Thoracic aorta (tissue), 2 donors: ENCODE results near the gene PDPN. TPM values are rescaled to one million over a fixed set of nuclear protein-coding genes. Genes with fewer than 3 reads are reported as not detected.

ENCODE experiments used
- ATAC-seq: fragments of 150-250 bp; one replicate; pipeline ENCODE4 v1.8.0; 2017; ENCODE audit warnings: low read depth; ENCODE audit not compliant: insufficient number of reproducible peaks, low FRiP score
- DNase-seq: peaks from one replicate; pipeline ENCODE4 v3.0.0-alpha.2; 2020; ENCODE audit warnings: low spot score
- H3K27ac ChIP-seq, 2 donors: fragments of 200-600 bp; sonication (generic); 1 replicate in 1 of 2; 2 replicates in 1 of 2; pipeline ENCODE4 v1.5.1; 2016; ENCODE audit warnings: mild to moderate bottlenecking in 2 of 2, moderate library complexity in 2 of 2
- H3K27me3 ChIP-seq: fragments of 200-600 bp; sonication (generic); replicated peaks from 2 replicates; pipeline ENCODE4 v1.6.0; 2016; ENCODE audit warnings: mild to moderate bottlenecking; ENCODE audit not compliant: insufficient read depth
- H3K36me3 ChIP-seq: fragments of 200-600 bp; sonication (generic); one replicate; pipeline ENCODE4 v1.5.1; 2016
- H3K4me1 ChIP-seq, 2 donors: fragments of 200-600 bp; sonication (generic); 1 replicate in 1 of 2; 2 replicates in 1 of 2; pipeline versions ENCODE4 v1.5.1 to v1.6.0; 2016; ENCODE audit warnings: low read depth in 2 of 2, mild to moderate bottlenecking in 1 of 2; ENCODE audit not compliant: control insufficient read depth in 1 of 2
- H3K4me3 ChIP-seq: fragments of 200-600 bp; sonication (generic); 2 replicates; pipeline ENCODE4 v1.5.1; 2016; ENCODE audit warnings: mild to moderate bottlenecking
- H3K9me3 ChIP-seq: fragments of 200-600 bp; sonication (generic); 2 replicates; pipeline ENCODE4 v1.5.1; 2016
- CTCF ChIP-seq: fragments of 200-600 bp; sonication (generic); IDR thresholded peaks from one replicate; pipeline ENCODE4 v1.5.1; 2019; ENCODE audit warnings: antibody characterized with exemption
- total RNA-seq, 2 donors: library from RNA; depleted of rRNA; stranded (reverse); fragments of >200 nt; gene quantifications; one replicate each; pipeline versions ENCODE4 v1.1.0 to v1.2.3, GENCODE V29; 2016

The PDPN gene
- total RNA-seq, 2 donors from 2014 or later = 13.8 to 20.7 TPM

DNA sequence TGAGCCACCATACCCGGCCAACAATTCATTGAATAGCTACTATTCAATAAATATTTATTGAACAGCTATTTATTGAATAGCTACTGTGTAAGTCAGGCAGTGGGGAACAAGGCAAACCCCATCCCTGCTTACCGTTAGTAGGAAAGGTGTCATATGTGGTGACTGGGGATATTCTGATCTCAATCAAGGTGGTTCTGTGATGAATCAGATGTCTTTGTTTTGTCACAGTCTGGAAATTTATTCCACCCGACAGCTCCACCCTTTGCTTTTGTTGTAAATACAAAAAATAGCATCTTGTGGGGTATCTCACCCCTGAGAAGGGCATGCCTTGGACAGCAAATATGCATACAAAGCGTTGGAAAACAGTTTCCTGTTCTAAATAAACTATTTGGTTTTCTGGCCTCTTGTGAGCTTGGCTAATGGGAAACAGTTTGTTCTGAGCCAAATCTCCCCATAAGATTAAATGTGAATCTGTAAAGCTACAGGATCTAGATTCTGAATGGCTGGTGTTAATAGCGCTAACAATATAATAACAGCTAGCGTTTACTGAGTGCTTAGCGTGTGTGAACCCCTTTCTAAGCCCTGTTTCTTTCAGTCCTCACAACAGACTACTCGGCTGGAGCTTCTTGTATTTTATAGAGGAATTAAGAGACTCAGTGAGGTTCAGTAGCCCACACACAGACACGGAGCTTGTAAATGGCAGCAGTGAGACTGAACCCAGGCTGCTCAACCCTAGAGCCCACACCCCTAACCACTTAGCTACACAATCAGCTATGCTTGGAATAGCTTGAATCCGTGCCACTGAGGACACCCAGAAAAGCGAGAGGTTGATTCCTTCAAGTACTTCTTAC, 5.5 kb downstream of the PDPN start:
- Histone ChIP-seq H3K9me3 (no peaks in the 10 kb centered on the region), H3K27me3 (no peaks in the 10 kb centered on the region), H3K36me3 (no peaks in the 10 kb centered on the region), H3K4me1 (peaks cover 0 to 7% of the 10 kb centered on the region in 2 donors), H3K4me3 (no peak overlapping the region), H3K27ac (no peak overlapping the region)
- no peak for ATAC-seq
- TF ChIP-seq CTCF = no peak
- DNase-seq = no peak

DNA sequence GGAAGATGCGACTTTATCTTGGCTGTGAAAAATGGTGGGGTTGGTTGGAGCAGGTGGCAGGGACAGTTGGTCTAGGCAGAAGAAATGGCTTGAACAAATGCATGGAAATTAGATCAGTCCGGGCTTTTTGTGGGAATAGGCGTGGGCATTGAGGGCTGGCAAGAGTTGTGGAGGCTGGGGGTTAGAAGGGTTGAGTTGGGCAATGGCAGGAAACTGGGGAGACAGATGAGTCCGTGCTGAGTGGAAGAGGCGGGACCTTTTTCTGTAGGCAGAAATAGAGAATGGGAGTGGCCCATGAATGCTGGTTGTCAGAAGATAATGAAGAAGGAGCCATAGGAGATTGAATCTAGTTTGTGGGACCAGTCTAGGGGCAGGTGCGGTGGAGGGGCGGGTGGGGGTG, 6.9 kb downstream of the PDPN start:
- no peak overlapping the region for H3K27ac ChIP-seq
- H3K4me3 ChIP-seq = no peak overlapping the region
- TF ChIP-seq CTCF = no peak
- H3K9me3 ChIP-seq = no peaks in the 10 kb centered on the region
- DNase-seq = no peak
- peaks cover 0 to 12% of the 10 kb centered on the region in 2 donors for H3K4me1 ChIP-seq
- H3K27me3 ChIP-seq = no peaks in the 10 kb centered on the region
- H3K36me3 ChIP-seq = no peaks in the 10 kb centered on the region
- ATAC-seq = no peak

- ATAC-seq (no peak), DNase-seq (no peak)
- Histone ChIP-seq H3K36me3 (no peaks in the 10 kb centered on the region), H3K9me3 (no peaks in the 10 kb centered on the region), H3K4me3 (peak overlapping the region; percentile 20), H3K27me3 (no peaks in the 10 kb centered on the region), H3K27ac (peak overlapping the region; percentile 16 to 77), H3K4me1 (peaks cover 0 to 12% of the 10 kb centered on the region in 2 donors)
- TF ChIP-seq CTCF = no peak
These were observed 10.0 kb downstream of the PDPN start for GRCh38 chr1:13593511-13594131.

- Histone ChIP-seq H3K27ac (no peak overlapping the region), H3K9me3 (no peaks in the 10 kb centered on the region)
- no peak for TF ChIP-seq CTCF
These were observed 11.8 kb downstream of the PDPN start for GRCh38 chr1:13595411-13595810.

GRCh38 chr1:13597166-13597565, 13.5 kb downstream of the PDPN start:
- H3K9me3 ChIP-seq = no peaks in the 10 kb centered on the region
- no peak overlapping the region for H3K27ac ChIP-seq
- TF ChIP-seq CTCF = no peak
- H3K4me1 ChIP-seq = peaks cover 0 to 12% of the 10 kb centered on the region in 2 donors
- no peak for DNase-seq
- no peaks in the 10 kb centered on the region for H3K27me3 ChIP-seq
- no peak for ATAC-seq
- no peaks in the 10 kb centered on the region for H3K36me3 ChIP-seq
- H3K4me3 ChIP-seq = no peak overlapping the region

More at GRCh38 chr1:13595411-13595810, 11.8 kb downstream of the PDPN start:
- DNase-seq = no peak
- Histone ChIP-seq H3K4me1 (peaks cover 0 to 12% of the 10 kb centered on the region in 2 donors), H3K27me3 (no peaks in the 10 kb centered on the region), H3K36me3 (no peaks in the 10 kb centered on the region), H3K4me3 (no peak overlapping the region)
- no peak for ATAC-seq
